NCI-H2029 treated with DMSO at 0.1 percent for 48 hours (cell line): ENCODE results near the gene CUEDC1.
"Not testable (repeated sequence)": the region's sequence is repeated elsewhere in the genome, so short reads cannot be mapped to it uniquely, and the experiment has no call there.

Source experiments
- DNase-seq: peaks from one replicate; lab custom pipeline; 2025; lab: John Stamatoyannopoulos, UW

CUEDC1 gene

GRCh38 chr17:57984936-57985674 is 29.9 kb upstream of the CUEDC1 start:
- DNase-seq: no peak

- DNase-seq: no peak
These were observed 29.2 kb upstream of the CUEDC1 start for GRCh38 chr17:57984261-57984890.

GRCh38 chr17:57983446-57983845 is 28.2 kb upstream of the CUEDC1 start:
- DNase-seq: no peak

GRCh38 chr17:57982452-57983170 is 27.4 kb upstream of the CUEDC1 start:
- no peak for DNase-seq

GRCh38 chr17:57980522-57980921 is 25.3 kb upstream of the CUEDC1 start:
- DNase-seq: no peak

GRCh38 chr17:57979076-57979475 is 23.9 kb upstream of the CUEDC1 start:
- no peak for DNase-seq

- DNase-seq: no peak
These were observed 21.4 kb upstream of the CUEDC1 start for GRCh38 chr17:57976594-57976993.

GRCh38 chr17:57975044-57975443 is 19.8 kb upstream of the CUEDC1 start:
- no peak for DNase-seq

GRCh38 chr17:57974053-57974824 is 19.0 kb upstream of the CUEDC1 start:
- not testable (repeated sequence) for DNase-seq

- DNase-seq: no peak
These were observed 16.9 kb upstream of the CUEDC1 start for GRCh38 chr17:57972151-57972550.

GRCh38 chr17:57971572-57971971 is 16.4 kb upstream of the CUEDC1 start:
- DNase-seq: no peak

- DNase-seq: no peak
These were observed 15.5 kb upstream of the CUEDC1 start for GRCh38 chr17:57970710-57971109.

GRCh38 chr17:57968456-57968855 is 13.2 kb upstream of the CUEDC1 start:
- DNase-seq: no peak

- no peak for DNase-seq
These were observed 11.7 kb upstream of the CUEDC1 start for GRCh38 chr17:57966875-57967274.

- DNase-seq: no peak
These were observed 11.0 kb upstream of the CUEDC1 start for GRCh38 chr17:57966246-57966645.

GRCh38 chr17:57965521-57966160 is 10.4 kb upstream of the CUEDC1 start:
- DNase-seq: no peak

GRCh38 chr17:57963149-57963511 is 7.9 kb upstream of the CUEDC1 start:
- no peak for DNase-seq

GRCh38 chr17:57962279-57963148 is 7.3 kb upstream of the CUEDC1 start:
- DNase-seq: no peak

- DNase-seq: no peak
These were observed 4.7 kb upstream of the CUEDC1 start for GRCh38 chr17:57959929-57960328.

- DNase-seq: not testable (repeated sequence)
These were observed 3.2 kb upstream of the CUEDC1 start for GRCh38 chr17:57958391-57958790.

- DNase-seq: no peak
These were observed 2.7 kb upstream of the CUEDC1 start for GRCh38 chr17:57957886-57958285.
